ENCODE results near the gene ARL5C. TPM values are rescaled to one million over a fixed set of nuclear protein-coding genes. Genes with fewer than 3 reads are reported as not detected.

Gene ARL5C
- polyA plus RNA-seq, 1 donor from 2014 or later, result not detected

DNA sequence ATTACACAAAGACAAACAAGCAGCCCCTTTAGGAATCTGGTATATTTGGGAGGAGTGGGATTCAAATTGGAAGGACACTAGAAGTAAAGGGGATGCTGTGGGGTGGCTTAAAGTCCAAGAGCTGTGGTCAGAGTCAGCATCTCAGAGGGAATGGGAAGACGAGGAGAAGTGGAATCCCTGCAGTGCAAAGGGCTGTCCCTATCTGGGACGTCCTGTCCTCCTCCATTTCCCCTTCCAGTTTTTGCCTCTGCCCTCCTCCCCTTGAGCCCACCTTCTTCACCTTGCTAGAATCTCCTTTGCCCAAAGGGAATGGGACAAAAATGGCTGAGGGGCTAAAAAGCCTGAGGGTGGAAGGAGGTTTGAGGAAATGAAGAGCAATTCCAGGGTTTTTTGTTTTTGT lies 10.3 kb downstream of the ARL5C start:
- Histone ChIP-seq H2AFZ (ENCODE audit: low read depth, low read length) (no peak overlapping the region), H3K4me3 (ENCODE audit: low read length) (no peak overlapping the region), H4K20me1 (ENCODE audit: insufficient read depth) (no peaks in the 10 kb centered on the region), H3K9me2 (ENCODE audit: insufficient read depth, low read length) (no peaks in the 10 kb centered on the region), H3K27ac (ENCODE audit: low read length) (no peak overlapping the region), H3K9ac (ENCODE audit: low read length) (no peak overlapping the region), H3K79me2 (replicated peaks; ENCODE audit: insufficient read depth, low read length) (no peaks in the 10 kb centered on the region), H3K4me2 (ENCODE audit: low read length) (no peak overlapping the region), H3F3A (ENCODE audit: insufficient read depth, low read length, poor library complexity, severe bottlenecking) (no peaks in the 10 kb centered on the region), H3K36me3 (ENCODE audit: insufficient read depth, low read length) (no peaks in the 10 kb centered on the region), H3K9me3 (ENCODE audit: low read length) (no peaks in the 10 kb centered on the region), H3K27me3 (ENCODE audit: insufficient read depth, low read depth, low read length) (peaks cover 7% of the 10 kb centered on the region)
- TF ChIP-seq RAD21 (conservative IDR thresholded peaks at IDR 0.05) (no peak), EP300 (conservative IDR thresholded peaks at IDR 0.05; ENCODE audit: poor library complexity, severe bottlenecking) (no peak), SMC3 (conservative IDR thresholded peaks at IDR 0.05; ENCODE audit: poor library complexity) (no peak), CTCF (IDR thresholded peaks at IDR 0.05; ENCODE audit: poor library complexity, severe bottlenecking) (no peak), MXI1 (conservative IDR thresholded peaks at IDR 0.05; ENCODE audit: poor library complexity, severe bottlenecking) (no peak), REST (IDR thresholded peaks at IDR 0.05; ENCODE audit: borderline replicate concordance) (no peak), POLR2AphosphoS5 (IDR thresholded peaks at IDR 0.05) (no peak), EZH2 (IDR thresholded peaks at IDR 0.05; ENCODE audit: borderline replicate concordance, insufficient read depth, low read length, poor library complexity, severe bottlenecking) (no peak), TAF1 (IDR thresholded peaks at IDR 0.05; ENCODE audit: low read depth) (no peak)

- peak overlapping the region; percentile 72 for H3K9ac ChIP-seq (ENCODE audit: low read length)
- peaks cover 17% of the 10 kb centered on the region for H3K27me3 ChIP-seq (ENCODE audit: insufficient read depth, low read depth, low read length)
- no peaks in the 10 kb centered on the region for H3F3A ChIP-seq (ENCODE audit: insufficient read depth, low read length, poor library complexity, severe bottlenecking)
- no peaks in the 10 kb centered on the region for H3K36me3 ChIP-seq (ENCODE audit: insufficient read depth, low read length)
- H3K4me3 ChIP-seq (ENCODE audit: low read length), result peak overlapping the region; percentile 97
- H3K9me3 ChIP-seq (ENCODE audit: low read length), result no peaks in the 10 kb centered on the region
- peak overlapping the region; percentile 62 for H3K27ac ChIP-seq (ENCODE audit: low read length)
- no peak overlapping the region for H2AFZ ChIP-seq (ENCODE audit: low read depth, low read length)
- H3K4me2 ChIP-seq (ENCODE audit: low read length), result peak overlapping the region; percentile 46
- H3K79me2 ChIP-seq (replicated peaks; ENCODE audit: insufficient read depth, low read length), result no peaks in the 10 kb centered on the region
- H3K9me2 ChIP-seq (ENCODE audit: insufficient read depth, low read length), result no peaks in the 10 kb centered on the region
- no peaks in the 10 kb centered on the region for H4K20me1 ChIP-seq (ENCODE audit: insufficient read depth)
- TF ChIP-seq EP300 (conservative IDR thresholded peaks at IDR 0.05; ENCODE audit: poor library complexity, severe bottlenecking) (peak; percentile 17), TAF1 (IDR thresholded peaks at IDR 0.05; ENCODE audit: low read depth) (no peak), SMC3 (conservative IDR thresholded peaks at IDR 0.05; ENCODE audit: poor library complexity) (no peak), MXI1 (conservative IDR thresholded peaks at IDR 0.05; ENCODE audit: poor library complexity, severe bottlenecking) (no peak), CTCF (IDR thresholded peaks at IDR 0.05; ENCODE audit: poor library complexity, severe bottlenecking) (no peak), POLR2AphosphoS5 (IDR thresholded peaks at IDR 0.05) (no peak), REST (IDR thresholded peaks at IDR 0.05; ENCODE audit: borderline replicate concordance) (peak; percentile 21), EZH2 (IDR thresholded peaks at IDR 0.05; ENCODE audit: borderline replicate concordance, insufficient read depth, low read length, poor library complexity, severe bottlenecking) (no peak), RAD21 (conservative IDR thresholded peaks at IDR 0.05) (no peak)
These were observed 12.3 kb downstream of the ARL5C start for GRCh38 chr17:39153599-39154051.
